DOHH2 (cell line): ENCODE results near the gene PIK3AP1.
"Not testable (repeated sequence)": the region's sequence is repeated elsewhere in the genome, so short reads cannot be mapped to it uniquely, and the experiment has no call there.

Experiments
- H3F3A ChIP-seq: fragments of 200-600 bp; sonication (generic), shearing (Covaris generic); 2 replicates; pipeline ENCODE4 v1.6.0; 2016; ENCODE audit warnings: antibody characterized with exemption, mild to moderate bottlenecking; ENCODE audit not compliant: control insufficient read depth, insufficient read depth
- H3K27ac ChIP-seq: fragments of 200-600 bp; sonication (generic); 2 replicates; pipeline ENCODE4 v1.5.1; 2014; ENCODE audit warnings: low read depth, mild to moderate bottlenecking, low read length, moderate library complexity
- H3K27me3 ChIP-seq: fragments of 200-600 bp; sonication (generic); 2 replicates; pipeline ENCODE4 v1.6.1; 2014; ENCODE audit warnings: mild to moderate bottlenecking, low read length, mixed read lengths; ENCODE audit not compliant: control insufficient read depth
- H3K36me3 ChIP-seq: fragments of 200-600 bp; sonication (generic); 2 replicates; pipeline ENCODE4 v1.6.1; 2014; ENCODE audit warnings: mild to moderate bottlenecking, low read length, moderate library complexity, mixed read lengths; ENCODE audit not compliant: control insufficient read depth
- H3K4me1 ChIP-seq: fragments of 200-600 bp; sonication (generic); 2 replicates; pipeline ENCODE4 v1.6.1; 2014; ENCODE audit warnings: mild to moderate bottlenecking, low read length, mixed read lengths; ENCODE audit not compliant: control insufficient read depth
- H3K4me2 ChIP-seq: fragments of 200-600 bp; sonication (generic); 2 replicates; pipeline ENCODE4 v1.6.0; 2014; ENCODE audit warnings: mild to moderate bottlenecking, low read length, moderate library complexity
- H3K4me3 ChIP-seq: fragments of 200-600 bp; sonication (generic); 2 replicates; pipeline ENCODE4 v1.5.1; 2014; ENCODE audit warnings: mild to moderate bottlenecking, low read length, mixed read lengths
- H3K79me2 ChIP-seq: fragments of 200-600 bp; sonication (generic); 2 replicates; pipeline ENCODE4 v1.6.1; 2014; ENCODE audit warnings: mild to moderate bottlenecking, low read length, mixed read lengths; ENCODE audit not compliant: control insufficient read depth
- H3K9me2 ChIP-seq: fragments of 200-600 bp; sonication (generic); replicated peaks from 2 replicates; pipeline ENCODE4 v1.6.1; 2014; ENCODE audit warnings: mild to moderate bottlenecking, low read length, mixed read lengths; ENCODE audit not compliant: control insufficient read depth
- H3K9me3 ChIP-seq: fragments of 200-600 bp; sonication (generic); 2 replicates; pipeline ENCODE4 v1.6.1; 2014; ENCODE audit warnings: antibody characterized with exemption, low read length, mixed read lengths; ENCODE audit not compliant: control insufficient read depth, insufficient read depth
- H4K20me1 ChIP-seq: fragments of 200-600 bp; sonication (generic); 2 replicates; pipeline ENCODE4 v1.6.0; 2014; ENCODE audit warnings: low read depth, mild to moderate bottlenecking, antibody characterized with exemption, low read length, moderate library complexity; ENCODE audit not compliant: control insufficient read depth, insufficient read depth
- CTCF ChIP-seq: fragments of 200-600 bp; sonication (generic); IDR thresholded peaks from one replicate; pipeline ENCODE4 v1.5.1; 2014; ENCODE audit warnings: antibody characterized with exemption, mild to moderate bottlenecking, low read depth, low read length; ENCODE audit not compliant: poor library complexity, severe bottlenecking
- EZH2phosphoT487 ChIP-seq: fragments of 200-600 bp; sonication (generic); IDR thresholded peaks from 2 replicates; pipeline ENCODE4 v1.6.1; 2017; ENCODE audit warnings: borderline replicate concordance, mild to moderate bottlenecking, antibody characterized with exemption, low read length, moderate library complexity, mixed read lengths

Gene PIK3AP1

DNA sequence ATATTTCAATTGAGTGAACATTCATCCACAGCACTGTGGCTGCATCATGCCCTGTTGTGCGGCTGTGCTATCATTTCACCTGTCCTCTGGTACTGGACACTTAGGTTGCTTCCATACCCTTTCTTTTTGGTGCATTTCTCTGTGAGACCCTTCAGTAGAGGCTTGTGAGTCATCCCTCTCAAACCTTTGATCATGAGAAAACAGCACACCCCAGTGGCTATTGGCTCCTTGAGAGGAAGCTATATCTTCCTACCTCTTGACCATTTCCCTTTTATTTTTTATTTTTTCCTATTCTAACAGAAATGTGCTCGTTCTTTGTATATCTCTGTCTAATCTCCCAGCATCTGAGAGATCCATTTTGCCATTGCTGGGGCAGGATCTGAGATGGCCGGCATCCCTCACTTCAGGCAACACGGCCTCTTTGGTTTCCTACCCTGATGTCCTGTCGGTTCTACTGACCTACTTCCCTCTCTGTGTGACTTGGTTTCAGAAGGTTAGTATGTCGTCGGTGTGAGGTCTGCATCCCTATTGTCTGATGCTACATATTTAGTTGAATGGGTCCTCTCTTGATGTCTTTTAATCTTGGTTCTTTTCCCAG is 23.8 kb upstream of the PIK3AP1 start:
- Histone ChIP-seq H3K79me2 (peaks cover 94% of the 10 kb centered on the region), H3K4me3 (peak overlapping the region; percentile 55), H3K27me3 (no peaks in the 10 kb centered on the region), H3K9me2 (no peaks in the 10 kb centered on the region), H3K4me1 (peaks cover 92% of the 10 kb centered on the region), H4K20me1 (no peaks in the 10 kb centered on the region), H3K4me2 (peak overlapping the region; percentile 55), H3K36me3 (peaks cover 62% of the 10 kb centered on the region), H3F3A (peaks cover 28% of the 10 kb centered on the region), H3K9me3 (no peaks in the 10 kb centered on the region), H3K27ac (peak overlapping the region; percentile 46)
- TF ChIP-seq CTCF = peak; percentile 68
- TF ChIP-seq EZH2phosphoT487 = no peak

DNA sequence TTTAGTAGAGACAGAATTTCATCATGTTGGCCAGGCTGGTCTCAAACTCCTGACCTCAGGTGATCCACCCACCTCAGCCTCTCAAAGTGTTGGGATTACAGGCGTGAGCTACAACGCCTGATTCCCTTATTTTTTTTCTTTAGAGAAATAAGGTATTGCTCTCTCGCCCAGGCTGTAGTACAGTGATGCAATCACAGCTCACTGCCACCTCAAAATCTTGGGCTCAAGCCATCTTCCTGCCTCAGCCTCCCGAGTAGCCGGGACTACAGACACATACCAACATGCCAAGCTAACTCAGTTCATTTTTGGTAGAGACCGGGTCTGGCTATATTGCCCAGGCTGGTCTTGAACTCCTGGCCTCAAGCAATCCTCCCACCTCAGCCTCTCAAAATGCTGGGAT is 21.2 kb upstream of the PIK3AP1 start:
- not testable (repeated sequence) for H3K9me3 ChIP-seq, H3K9me2 ChIP-seq, H4K20me1 ChIP-seq, H3K27me3 ChIP-seq
- peaks cover 41% of the 10 kb centered on the region for H3K36me3 ChIP-seq
- H3K4me2 ChIP-seq = peak overlapping the region; percentile 78
- H3K4me1 ChIP-seq = peaks cover 80% of the 10 kb centered on the region
- peak overlapping the region; percentile 62 for H3K4me3 ChIP-seq
- H3F3A ChIP-seq = peaks cover 26% of the 10 kb centered on the region
- peaks cover 91% of the 10 kb centered on the region for H3K79me2 ChIP-seq
- H3K27ac ChIP-seq = peak overlapping the region; percentile 83

GRCh38 chr10:96740579-96741281 is 20.4 kb upstream of the PIK3AP1 start:
- H3K4me3 ChIP-seq = peak overlapping the region; percentile 64
- peaks cover 74% of the 10 kb centered on the region for H3K4me1 ChIP-seq
- H3F3A ChIP-seq = peaks cover 24% of the 10 kb centered on the region
- no peaks in the 10 kb centered on the region for H3K9me2 ChIP-seq
- peaks cover 34% of the 10 kb centered on the region for H3K36me3 ChIP-seq
- peaks cover 83% of the 10 kb centered on the region for H3K79me2 ChIP-seq
- TF ChIP-seq EZH2phosphoT487 (no peak), CTCF (no peak)
- H3K27ac ChIP-seq = peak overlapping the region; percentile 83
- H3K9me3 ChIP-seq = no peaks in the 10 kb centered on the region
- peak overlapping the region; percentile 78 for H3K4me2 ChIP-seq
- H4K20me1 ChIP-seq = no peaks in the 10 kb centered on the region
- H3K27me3 ChIP-seq = no peaks in the 10 kb centered on the region

DNA sequence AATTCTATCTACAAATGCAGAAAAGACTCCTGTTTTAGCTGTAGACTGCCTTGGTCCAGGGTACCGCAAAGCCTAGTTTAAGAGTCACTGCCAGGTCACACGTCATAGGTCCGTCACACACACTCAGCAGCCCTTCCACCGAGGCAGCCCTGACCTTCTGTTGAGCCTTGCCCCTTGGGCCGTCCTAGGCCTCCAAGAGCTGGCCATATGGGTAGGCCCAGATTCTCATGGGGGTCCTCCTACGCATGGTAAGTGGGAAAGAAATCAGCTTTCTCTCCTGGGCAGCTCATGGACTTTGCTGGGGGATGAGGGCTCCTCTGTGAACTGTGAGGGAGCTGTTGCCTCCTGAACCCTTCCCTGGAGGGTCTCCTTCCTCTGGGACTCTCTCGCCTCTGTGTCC is 19.8 kb upstream of the PIK3AP1 start:
- Histone ChIP-seq H4K20me1 (no peaks in the 10 kb centered on the region), H3K27ac (peak overlapping the region; percentile 83), H3F3A (peaks cover 24% of the 10 kb centered on the region), H3K4me3 (peak overlapping the region; percentile 64), H3K4me2 (peak overlapping the region; percentile 78), H3K27me3 (no peaks in the 10 kb centered on the region), H3K36me3 (peaks cover 29% of the 10 kb centered on the region), H3K4me1 (peaks cover 71% of the 10 kb centered on the region), H3K9me2 (no peaks in the 10 kb centered on the region), H3K79me2 (peaks cover 77% of the 10 kb centered on the region), H3K9me3 (no peaks in the 10 kb centered on the region)
- TF ChIP-seq CTCF = no peak
- TF ChIP-seq EZH2phosphoT487 = no peak

DNA sequence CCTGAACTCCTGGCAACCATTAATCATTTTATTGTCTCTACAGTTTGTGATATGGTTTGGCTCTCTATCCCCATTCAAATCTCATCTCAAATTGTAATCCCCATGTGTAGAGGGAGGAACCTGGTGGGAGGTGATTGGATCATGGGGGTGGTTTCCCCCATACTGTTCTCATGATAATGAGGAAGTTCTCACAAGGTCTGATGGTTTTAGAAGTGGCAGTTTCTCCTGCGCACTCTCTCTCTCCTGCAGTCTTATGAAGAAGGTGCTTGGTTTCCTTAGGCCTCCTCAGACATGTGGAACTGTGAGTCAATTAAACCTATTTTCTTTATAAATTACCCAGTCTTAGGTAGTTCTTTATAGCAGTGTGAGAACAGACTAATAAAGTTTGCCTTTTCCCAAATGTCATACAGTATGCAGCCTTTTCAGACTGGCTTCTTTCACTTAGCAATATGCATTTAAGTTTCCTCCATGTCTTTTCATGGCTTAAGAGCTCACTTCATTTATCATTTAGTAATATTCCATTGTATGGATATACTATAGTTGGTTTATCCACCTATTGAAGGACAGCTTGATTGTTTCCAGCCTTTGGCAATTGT is 17.1 kb upstream of the PIK3AP1 start:
- not testable (repeated sequence) for H3K9me3 ChIP-seq, H3K9me2 ChIP-seq, H4K20me1 ChIP-seq, H3K27me3 ChIP-seq
- Histone ChIP-seq H3K4me3 (peak overlapping the region; percentile 77), H3K27ac (peak overlapping the region; percentile 83), H3K4me2 (peak overlapping the region; percentile 78), H3K36me3 (peaks cover 10% of the 10 kb centered on the region), H3K4me1 (peaks cover 46% of the 10 kb centered on the region), H3F3A (peaks cover 16% of the 10 kb centered on the region), H3K79me2 (peaks cover 51% of the 10 kb centered on the region)
